ENCODE data around the gene CENPA. TPM values are rescaled to one million over a fixed set of nuclear protein-coding genes. Genes with fewer than 3 reads are reported as not detected.

The CENPA gene
- total and polyA plus RNA-seq, 2 of the 13 experiments (the other 11 are each of a cell fraction or from before 2014, with no cell fraction given): 28.5 to 38.5 TPM

DNA sequence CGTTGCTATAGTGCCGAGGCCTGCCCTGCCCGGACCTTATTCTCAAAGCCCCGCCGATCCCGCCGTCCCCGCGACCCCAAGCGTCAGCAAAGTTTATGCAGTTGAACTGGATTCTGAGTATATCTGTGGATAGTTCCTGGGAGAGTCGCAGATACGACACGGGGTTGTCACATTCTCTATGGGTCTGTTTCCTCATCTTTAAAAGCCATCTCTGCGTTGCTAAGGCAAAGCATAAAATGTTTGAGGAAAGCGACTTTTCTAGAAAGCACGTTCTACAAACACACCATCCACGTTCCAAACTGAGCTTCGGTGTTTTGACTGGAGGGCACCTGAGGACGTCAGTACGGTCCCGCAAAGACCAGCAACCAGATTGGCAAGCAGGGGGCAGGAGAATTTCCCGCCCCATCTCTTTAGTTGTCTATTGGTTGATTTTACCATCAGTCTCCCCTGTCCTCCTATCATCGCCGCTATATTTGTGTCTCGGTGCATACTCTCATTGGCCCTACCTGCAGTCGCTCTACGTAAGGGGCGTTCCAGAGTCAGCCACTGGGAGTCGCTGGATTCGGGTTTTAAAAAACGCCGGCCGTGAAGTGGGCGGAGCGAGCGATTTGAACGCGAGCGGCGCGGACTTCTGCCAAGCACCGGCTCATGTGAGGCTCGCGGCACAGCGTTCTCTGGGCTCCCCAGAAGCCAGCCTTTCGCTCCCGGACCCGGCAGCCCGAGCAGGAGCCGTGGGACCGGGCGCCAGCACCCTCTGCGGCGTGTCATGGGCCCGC lies at the start of gene CENPA (continued):
- TF ChIP-seq, protein P1, sequence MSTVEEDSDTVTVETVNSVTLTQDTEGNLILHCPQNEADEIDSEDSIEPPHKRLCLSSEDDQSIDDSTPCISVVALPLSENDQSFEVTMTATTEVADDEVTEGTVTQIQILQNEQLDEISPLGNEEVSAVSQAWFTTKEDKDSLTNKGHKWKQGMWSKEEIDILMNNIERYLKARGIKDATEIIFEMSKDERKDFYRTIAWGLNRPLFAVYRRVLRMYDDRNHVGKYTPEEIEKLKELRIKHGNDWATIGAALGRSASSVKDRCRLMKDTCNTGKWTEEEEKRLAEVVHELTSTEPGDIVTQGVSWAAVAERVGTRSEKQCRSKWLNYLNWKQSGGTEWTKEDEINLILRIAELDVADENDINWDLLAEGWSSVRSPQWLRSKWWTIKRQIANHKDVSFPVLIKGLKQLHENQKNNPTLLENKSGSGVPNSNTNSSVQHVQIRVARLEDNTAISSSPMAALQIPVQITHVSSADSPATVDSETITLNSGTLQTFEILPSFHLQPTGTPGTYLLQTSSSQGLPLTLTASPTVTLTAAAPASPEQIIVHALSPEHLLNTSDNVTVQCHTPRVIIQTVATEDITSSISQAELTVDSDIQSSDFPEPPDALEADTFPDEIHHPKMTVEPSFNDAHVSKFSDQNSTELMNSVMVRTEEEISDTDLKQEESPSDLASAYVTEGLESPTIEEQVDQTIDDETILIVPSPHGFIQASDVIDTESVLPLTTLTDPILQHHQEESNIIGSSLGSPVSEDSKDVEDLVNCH (CRISPR knock-in tag; IDR thresholded peaks at IDR 0.05): no peak; the same call in 1 of the 2 replicates
- peak; percentile 98; the same call in 1 of the 2 replicates for TF ChIP-seq HOXA7 (CRISPR knock-in tag; IDR thresholded peaks at IDR 0.05)
- TF ChIP-seq, protein P2, sequence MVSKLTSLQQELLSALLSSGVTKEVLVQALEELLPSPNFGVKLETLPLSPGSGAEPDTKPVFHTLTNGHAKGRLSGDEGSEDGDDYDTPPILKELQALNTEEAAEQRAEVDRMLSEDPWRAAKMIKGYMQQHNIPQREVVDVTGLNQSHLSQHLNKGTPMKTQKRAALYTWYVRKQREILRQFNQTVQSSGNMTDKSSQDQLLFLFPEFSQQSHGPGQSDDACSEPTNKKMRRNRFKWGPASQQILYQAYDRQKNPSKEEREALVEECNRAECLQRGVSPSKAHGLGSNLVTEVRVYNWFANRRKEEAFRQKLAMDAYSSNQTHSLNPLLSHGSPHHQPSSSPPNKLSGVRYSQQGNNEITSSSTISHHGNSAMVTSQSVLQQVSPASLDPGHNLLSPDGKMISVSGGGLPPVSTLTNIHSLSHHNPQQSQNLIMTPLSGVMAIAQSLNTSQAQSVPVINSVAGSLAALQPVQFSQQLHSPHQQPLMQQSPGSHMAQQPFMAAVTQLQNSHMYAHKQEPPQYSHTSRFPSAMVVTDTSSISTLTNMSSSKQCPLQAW (CRISPR knock-in tag; IDR thresholded peaks at IDR 0.05): peak; percentile 91
- peak; percentile 76; the same call in 1 of the 2 replicates for TF ChIP-seq THYN1 (CRISPR knock-in tag; IDR thresholded peaks at IDR 0.05; ENCODE audit: borderline replicate concordance, low read depth)
- peak; percentile 100 for TF ChIP-seq NFYB (CRISPR knock-in tag; IDR thresholded peaks at IDR 0.05)
- peak; percentile 28; the same call in 1 of the 2 replicates for TF ChIP-seq SP5 (CRISPR knock-in tag; IDR thresholded peaks at IDR 0.05; ENCODE audit: borderline replicate concordance, low read depth)
- no peak for TF ChIP-seq ZNF839 (CRISPR knock-in tag; IDR thresholded peaks at IDR 0.05; ENCODE audit: borderline replicate concordance)
- TF ChIP-seq, protein P3, sequence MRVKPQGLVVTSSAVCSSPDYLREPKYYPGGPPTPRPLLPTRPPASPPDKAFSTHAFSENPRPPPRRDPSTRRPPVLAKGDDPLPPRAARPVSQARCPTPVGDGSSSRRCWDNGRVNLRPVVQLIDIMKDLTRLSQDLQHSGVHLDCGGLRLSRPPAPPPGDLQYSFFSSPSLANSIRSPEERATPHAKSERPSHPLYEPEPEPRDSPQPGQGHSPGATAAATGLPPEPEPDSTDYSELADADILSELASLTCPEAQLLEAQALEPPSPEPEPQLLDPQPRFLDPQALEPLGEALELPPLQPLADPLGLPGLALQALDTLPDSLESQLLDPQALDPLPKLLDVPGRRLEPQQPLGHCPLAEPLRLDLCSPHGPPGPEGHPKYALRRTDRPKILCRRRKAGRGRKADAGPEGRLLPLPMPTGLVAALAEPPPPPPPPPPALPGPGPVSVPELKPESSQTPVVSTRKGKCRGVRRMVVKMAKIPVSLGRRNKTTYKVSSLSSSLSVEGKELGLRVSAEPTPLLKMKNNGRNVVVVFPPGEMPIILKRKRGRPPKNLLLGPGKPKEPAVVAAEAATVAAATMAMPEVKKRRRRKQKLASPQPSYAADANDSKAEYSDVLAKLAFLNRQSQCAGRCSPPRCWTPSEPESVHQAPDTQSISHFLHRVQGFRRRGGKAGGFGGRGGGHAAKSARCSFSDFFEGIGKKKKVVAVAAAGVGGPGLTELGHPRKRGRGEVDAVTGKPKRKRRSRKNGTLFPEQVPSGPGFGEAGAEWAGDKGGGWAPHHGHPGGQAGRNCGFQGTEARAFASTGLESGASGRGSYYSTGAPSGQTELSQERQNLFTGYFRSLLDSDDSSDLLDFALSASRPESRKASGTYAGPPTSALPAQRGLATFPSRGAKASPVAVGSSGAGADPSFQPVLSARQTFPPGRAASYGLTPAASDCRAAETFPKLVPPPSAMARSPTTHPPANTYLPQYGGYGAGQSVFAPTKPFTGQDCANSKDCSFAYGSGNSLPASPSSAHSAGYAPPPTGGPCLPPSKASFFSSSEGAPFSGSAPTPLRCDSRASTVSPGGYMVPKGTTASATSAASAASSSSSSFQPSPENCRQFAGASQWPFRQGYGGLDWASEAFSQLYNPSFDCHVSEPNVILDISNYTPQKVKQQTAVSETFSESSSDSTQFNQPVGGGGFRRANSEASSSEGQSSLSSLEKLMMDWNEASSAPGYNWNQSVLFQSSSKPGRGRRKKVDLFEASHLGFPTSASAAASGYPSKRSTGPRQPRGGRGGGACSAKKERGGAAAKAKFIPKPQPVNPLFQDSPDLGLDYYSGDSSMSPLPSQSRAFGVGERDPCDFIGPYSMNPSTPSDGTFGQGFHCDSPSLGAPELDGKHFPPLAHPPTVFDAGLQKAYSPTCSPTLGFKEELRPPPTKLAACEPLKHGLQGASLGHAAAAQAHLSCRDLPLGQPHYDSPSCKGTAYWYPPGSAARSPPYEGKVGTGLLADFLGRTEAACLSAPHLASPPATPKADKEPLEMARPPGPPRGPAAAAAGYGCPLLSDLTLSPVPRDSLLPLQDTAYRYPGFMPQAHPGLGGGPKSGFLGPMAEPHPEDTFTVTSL (CRISPR knock-in tag; IDR thresholded peaks at IDR 0.05; ENCODE audit: borderline replicate concordance): no peak
- TF ChIP-seq EEA1 (CRISPR knock-in tag; IDR thresholded peaks at IDR 0.05; ENCODE audit: borderline replicate concordance): peak; percentile 51; the same call in 1 of the 2 replicates
- no peak for TF ChIP-seq ZSCAN12 (CRISPR knock-in tag; IDR thresholded peaks at IDR 0.05)
- peak; percentile 99 for TF ChIP-seq ZNF232 (CRISPR knock-in tag; IDR thresholded peaks at IDR 0.05; ENCODE audit: borderline replicate concordance)
- TF ChIP-seq ZNF256 (CRISPR knock-in tag; conservative IDR thresholded peaks at IDR 0.05): peak; percentile 98
- TF ChIP-seq ETV5 (CRISPR knock-in tag; IDR thresholded peaks at IDR 0.05; ENCODE audit: borderline replicate concordance): peak; percentile 69; the same call in 1 of the 2 replicates
- peak; percentile 70; the same call in 1 of the 2 replicates for TF ChIP-seq ELF4 (CRISPR knock-in tag; IDR thresholded peaks at IDR 0.05; ENCODE audit: borderline replicate concordance)
- peak; percentile 98 for TF ChIP-seq ZSCAN20 (CRISPR knock-in tag; IDR thresholded peaks at IDR 0.05; ENCODE audit: borderline replicate concordance)
- no peak for TF ChIP-seq CHD4 (IDR thresholded peaks at IDR 0.05; ENCODE audit: borderline replicate concordance, low read length)
- TF ChIP-seq PITX1 (CRISPR knock-in tag; IDR thresholded peaks at IDR 0.05): peak; percentile 69
- peak; percentile 92 for TF ChIP-seq ZBTB42 (CRISPR knock-in tag; IDR thresholded peaks at IDR 0.05)
- no peak for TF ChIP-seq ZNF782 (CRISPR knock-in tag; IDR thresholded peaks at IDR 0.05; ENCODE audit: borderline replicate concordance)

Data from HepG2 (cell line).